NB4 (cell line): ENCODE results near the gene SLC39A1.

Experiments
- DNase-seq: peaks from one replicate; pipeline ENCODE4 v3.0.0; 2010; ENCODE audit warnings: low read depth
- H3K4me3 ChIP-seq: one replicate; pipeline ENCODE4 v1.5.1; 2011; ENCODE audit warnings: mild to moderate bottlenecking, low read depth, low read length, moderate library complexity
- CTCF ChIP-seq: IDR thresholded peaks from one replicate; pipeline ENCODE4 v1.5.1; 2012; ENCODE audit warnings: low read depth, low read length
- MAX ChIP-seq: IDR thresholded peaks from 2 replicates; pipeline ENCODE4 v1.6.1; 2011; ENCODE audit warnings: low read depth, low read length
- MYC ChIP-seq: IDR thresholded peaks from 2 replicates; pipeline ENCODE4 v1.6.1; 2011; ENCODE audit warnings: low read depth, low read length
- POLR2A ChIP-seq: IDR thresholded peaks from 2 replicates; pipeline ENCODE4 v1.6.1; 2011; ENCODE audit warnings: mild to moderate bottlenecking; ENCODE audit not compliant: insufficient read length; ENCODE audit errors: extremely low read depth

SLC39A1 gene

GRCh38 chr1:153976819-153977249, 13.5 kb upstream of the SLC39A1 start:
- DNase-seq: no peak
- TF ChIP-seq POLR2A: no peak
- no peak for TF ChIP-seq CTCF
- TF ChIP-seq MAX: no peak
- TF ChIP-seq MYC: no peak
- peak overlapping the region; percentile 91 for H3K4me3 ChIP-seq

GRCh38 chr1:153973525-153973924, 10.2 kb upstream of the SLC39A1 start:
- no peak for DNase-seq
- TF ChIP-seq MYC (no peak), CTCF (no peak), MAX (no peak), POLR2A (no peak)
- H3K4me3 ChIP-seq: no peak overlapping the region

- TF ChIP-seq CTCF (no peak), MAX (no peak), MYC (no peak), POLR2A (no peak)
- H3K4me3 ChIP-seq: no peak overlapping the region
- no peak for DNase-seq
Observed at GRCh38 chr1:153973071-153973470, 9.7 kb upstream of the SLC39A1 start.

- H3K4me3 ChIP-seq: no peak overlapping the region
- TF ChIP-seq CTCF: no peak
- TF ChIP-seq MAX: no peak
- no peak for TF ChIP-seq MYC
- DNase-seq: no peak
Observed at GRCh38 chr1:153970346-153970745, 7.0 kb upstream of the SLC39A1 start.

- no peak for TF ChIP-seq CTCF
- no peak for TF ChIP-seq POLR2A
- TF ChIP-seq MYC: no peak
- TF ChIP-seq MAX: no peak
- no peak for DNase-seq
- no peak overlapping the region for H3K4me3 ChIP-seq
Observed at GRCh38 chr1:153968972-153969371, 5.6 kb upstream of the SLC39A1 start.

GRCh38 chr1:153968408-153968807, 5.1 kb upstream of the SLC39A1 start:
- TF ChIP-seq POLR2A (no peak), MAX (no peak), CTCF (no peak), MYC (no peak)

More at GRCh38 chr1:153968408-153968807, 5.1 kb upstream of the SLC39A1 start:
- H3K4me3 ChIP-seq: peak overlapping the region; percentile 94
- DNase-seq: no peak
